NCI-H345 treated with DMSO at 0.1 percent for 48 hours (cell line): ENCODE results near the gene HEMK1.
A peak's percentile ranks its signal among the peaks of the same experiment; 100 is the strongest.

Source experiments
- DNase-seq: peaks from one replicate; lab custom pipeline; 2025; ENCODE audit not compliant: unreplicated experiment; lab: John Stamatoyannopoulos, UW

Gene HEMK1

GRCh38 chr3:50612234-50612882 is 43.0 kb downstream of the HEMK1 start:
- DNase-seq, result no peak

DNA sequence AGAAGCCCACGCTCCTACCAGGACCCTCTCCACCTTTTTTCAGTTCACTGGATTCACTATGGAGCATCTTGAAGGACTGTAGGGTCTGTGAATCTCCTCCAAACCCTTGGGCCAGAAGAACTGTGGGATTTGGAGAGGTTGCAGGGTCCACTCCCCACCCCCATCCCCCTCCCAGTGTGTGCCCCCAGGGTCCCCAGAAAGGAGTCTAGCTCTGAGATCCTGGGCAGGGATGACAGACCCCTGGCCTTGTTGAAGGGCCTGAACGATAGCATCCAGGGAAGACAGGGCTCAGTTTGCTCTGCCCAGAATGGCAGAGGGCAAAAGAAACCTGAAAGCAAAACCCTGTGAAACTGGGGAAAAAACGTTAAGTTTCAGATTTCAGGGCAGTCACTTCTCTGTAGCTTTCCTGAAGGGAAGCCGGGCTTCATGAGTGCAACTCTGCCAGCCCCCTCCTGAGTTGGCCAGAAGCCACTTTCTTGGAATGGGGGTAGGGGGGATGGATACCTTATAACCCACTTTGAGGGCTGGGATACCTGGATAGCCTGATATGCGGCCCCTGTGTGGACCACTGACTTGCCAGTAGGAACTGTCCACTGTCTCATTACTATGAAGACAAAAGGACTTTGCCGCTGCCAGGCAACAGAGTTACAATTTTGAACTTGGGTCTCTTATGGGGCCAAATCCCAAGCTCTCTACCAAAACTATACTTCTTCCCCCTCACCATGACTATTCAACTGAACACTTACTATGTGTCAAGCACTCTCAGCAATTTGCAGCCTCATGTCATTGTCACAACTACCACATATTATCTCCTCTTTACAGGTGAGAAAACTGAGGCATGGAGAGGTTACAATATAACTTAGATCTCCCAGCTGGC is 43.9 kb downstream of the HEMK1 start:
- DNase-seq, result no peak

DNA sequence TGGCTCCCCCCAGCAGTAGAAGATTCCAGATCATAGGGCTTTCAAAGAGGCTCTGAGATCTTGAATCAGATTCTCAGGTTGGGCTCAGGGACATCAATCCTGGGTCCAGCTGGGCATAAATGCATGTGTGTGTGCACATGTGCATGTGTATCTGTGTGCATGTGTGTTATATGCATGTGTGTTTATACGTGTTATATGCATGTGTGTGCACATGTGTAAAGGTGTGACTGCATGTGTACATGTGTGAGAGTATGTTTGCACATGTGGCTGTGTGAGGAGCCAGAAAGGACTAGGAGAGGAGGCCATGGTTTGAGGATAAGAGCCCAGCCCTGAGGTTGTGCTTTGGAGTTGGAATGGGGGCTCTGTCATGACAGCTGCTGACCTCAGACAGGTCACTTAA is 45.9 kb downstream of the HEMK1 start:
- DNase-seq, result no peak

GRCh38 chr3:50616003-50616769 is 46.9 kb downstream of the HEMK1 start:
- DNase-seq, result peak; percentile 76

DNA sequence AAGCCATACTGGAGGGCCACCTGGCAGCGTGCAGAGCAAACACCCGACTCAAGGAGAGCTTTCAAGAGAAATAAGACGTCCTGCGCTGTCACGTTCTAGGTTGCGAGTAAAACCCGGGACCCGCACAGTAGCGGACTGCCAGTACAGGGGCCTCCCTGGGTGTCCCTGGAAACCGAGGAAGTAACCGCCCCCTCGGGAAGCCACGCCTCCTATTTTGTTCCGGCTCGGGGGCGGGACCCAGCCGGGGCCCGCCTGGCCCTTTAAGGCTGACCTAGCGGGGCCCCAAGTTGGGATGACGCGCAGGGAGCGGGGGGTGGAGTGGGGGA is 47.4 kb downstream of the HEMK1 start:
- peak; percentile 53 for DNase-seq

GRCh38 chr3:50617096-50617791 is 47.9 kb downstream of the HEMK1 start, which contains the start of gene MAPKAPK3:
Gene MAPKAPK3 (plus strand): TSS chr3:50617151. CDS start chr3:50617566, 415 bp downstream.
- DNase-seq, result no peak

GRCh38 chr3:50617911-50618481 is 48.7 kb downstream of the HEMK1 start:
- no peak for DNase-seq

- no peak for DNase-seq
These were observed 51.1 kb downstream of the HEMK1 start for GRCh38 chr3:50620420-50620819.

DNA sequence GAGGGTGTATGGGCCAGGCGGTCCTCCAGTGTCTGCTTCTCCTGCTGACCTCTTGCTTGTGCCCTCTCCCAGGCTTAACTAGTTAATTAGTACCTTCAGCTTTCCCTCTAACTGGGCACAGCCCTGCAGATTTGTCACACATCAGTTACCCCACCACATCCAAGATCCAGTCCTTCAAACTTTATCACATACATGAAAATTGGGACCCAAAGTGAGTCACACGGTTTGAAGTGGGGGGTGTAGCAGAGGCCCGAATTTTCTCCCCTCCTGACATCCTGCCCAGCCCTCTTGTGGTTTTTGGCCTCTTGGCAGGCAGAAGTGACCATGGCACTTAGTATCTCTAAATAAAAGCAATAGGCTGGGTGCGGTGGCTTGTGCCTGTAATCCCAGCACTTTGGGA is 51.5 kb downstream of the HEMK1 start:
- no peak for DNase-seq

DNA sequence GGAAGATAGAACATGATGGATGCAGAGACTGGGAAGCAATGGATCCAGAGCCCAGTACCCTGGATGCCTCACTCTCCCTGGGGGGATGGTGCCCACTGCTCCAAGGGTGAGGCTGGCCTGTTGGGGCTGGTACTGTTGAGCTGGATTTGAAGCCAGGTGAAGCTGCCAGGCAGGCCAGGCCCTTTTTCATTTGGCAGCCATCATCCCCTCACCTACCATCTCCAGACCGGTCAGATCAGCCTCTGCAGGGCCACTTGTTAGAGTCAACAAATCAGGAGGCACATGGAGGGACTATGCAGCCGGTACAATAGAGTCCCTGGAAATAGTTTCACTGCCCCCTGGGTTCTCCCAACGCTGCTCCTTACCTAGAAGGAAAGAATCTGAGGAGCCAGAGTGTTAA is 53.6 kb downstream of the HEMK1 start:
- no peak for DNase-seq

DNA sequence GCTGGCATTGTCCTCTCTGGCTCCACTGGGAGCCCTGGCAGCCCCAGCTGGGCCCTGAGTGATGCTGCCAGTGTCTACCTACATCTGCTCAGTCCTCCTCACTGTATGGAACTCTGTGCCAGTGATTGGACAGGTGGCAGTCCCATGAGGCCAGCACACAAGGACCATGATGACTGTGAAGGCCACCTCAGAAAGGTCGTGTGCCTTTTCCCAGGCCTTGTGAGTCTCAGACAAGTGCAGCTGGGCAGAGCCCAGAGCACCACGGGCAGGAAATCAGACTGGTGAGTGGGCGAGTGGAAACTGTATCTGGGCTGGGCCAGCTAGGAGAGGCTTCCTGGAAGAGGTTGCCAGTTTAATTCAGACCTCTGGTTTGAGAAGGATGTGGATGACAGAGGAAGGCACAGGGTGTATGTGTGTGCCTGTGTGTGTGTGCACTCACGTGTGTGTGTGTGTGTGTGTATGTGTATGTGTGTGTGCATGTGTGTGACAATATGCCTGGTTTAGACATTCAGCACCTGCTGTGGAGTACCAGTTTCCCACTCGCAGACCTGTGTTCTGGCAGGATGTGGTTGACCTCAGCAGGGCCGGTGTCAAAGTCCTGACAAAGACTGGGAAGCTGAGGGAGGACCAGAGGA is 54.6 kb downstream of the HEMK1 start:
- no peak for DNase-seq

- DNase-seq, result no peak
These were observed 55.3 kb downstream of the HEMK1 start for GRCh38 chr3:50624634-50625033.

DNA sequence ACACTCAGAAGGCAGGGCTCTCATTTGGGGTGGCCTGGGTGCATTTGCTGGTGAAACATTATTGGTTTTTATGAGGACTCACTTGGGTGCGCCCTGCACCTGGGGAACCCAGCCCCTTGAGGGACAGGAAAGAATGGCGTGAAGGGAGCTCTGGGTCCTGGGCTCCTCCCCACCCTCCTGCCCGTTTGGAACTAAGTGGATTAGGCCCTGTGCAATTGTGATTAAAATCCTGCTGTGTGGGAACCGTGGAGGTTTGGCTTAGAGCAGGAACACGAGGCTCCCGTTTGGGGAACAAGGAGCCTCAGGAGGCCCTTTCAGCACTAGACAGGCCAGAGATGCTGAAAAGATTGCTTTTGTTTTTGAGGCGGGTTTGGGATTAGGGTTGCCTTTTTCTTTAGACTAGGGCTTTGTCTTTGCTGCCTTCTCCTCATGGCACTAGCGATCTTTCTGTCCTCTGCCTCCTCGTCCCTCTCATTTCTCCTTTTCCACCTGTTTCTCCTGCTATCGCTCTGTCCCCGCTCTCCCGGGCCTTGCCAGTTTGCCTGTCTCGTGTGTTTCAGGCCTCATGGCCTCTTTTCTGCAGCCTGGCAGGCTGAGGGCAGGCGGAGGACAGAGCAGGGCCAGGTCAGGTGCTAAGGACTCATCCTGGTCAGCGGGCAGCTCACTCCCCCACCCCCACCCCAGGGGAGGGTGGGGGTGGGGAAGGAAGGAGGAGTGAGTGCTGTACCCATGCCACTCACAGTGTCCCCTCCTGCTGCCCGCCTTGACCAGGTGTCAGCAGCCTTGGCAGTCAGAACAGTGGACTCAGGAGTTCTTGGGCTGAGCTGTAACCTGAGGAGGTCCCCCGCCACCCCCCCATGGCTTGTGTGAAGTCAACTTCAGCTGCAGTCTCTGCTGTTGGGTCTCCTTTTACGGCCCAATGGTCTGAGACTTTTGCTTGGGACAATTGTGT is 56.2 kb downstream of the HEMK1 start:
- no peak for DNase-seq

DNA sequence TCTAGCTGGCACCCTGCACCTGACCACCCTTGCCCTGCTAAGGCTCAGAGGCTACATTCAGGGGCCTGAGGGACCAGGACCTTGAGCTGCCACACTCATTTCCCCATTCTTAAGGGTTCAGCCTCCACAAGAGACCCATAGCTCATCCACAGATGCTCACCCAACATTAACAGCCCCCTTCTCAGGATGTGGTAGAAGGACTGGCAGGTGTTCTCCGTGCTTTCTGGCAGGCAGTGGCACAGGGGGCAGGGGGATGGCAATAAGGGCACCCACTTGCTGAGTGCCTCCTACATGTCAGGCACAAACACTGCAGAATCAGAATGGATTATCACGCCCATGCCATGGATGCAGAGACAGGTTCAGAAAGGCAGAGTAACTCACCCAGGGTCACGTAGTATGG is 57.1 kb downstream of the HEMK1 start:
- DNase-seq, result no peak

DNA sequence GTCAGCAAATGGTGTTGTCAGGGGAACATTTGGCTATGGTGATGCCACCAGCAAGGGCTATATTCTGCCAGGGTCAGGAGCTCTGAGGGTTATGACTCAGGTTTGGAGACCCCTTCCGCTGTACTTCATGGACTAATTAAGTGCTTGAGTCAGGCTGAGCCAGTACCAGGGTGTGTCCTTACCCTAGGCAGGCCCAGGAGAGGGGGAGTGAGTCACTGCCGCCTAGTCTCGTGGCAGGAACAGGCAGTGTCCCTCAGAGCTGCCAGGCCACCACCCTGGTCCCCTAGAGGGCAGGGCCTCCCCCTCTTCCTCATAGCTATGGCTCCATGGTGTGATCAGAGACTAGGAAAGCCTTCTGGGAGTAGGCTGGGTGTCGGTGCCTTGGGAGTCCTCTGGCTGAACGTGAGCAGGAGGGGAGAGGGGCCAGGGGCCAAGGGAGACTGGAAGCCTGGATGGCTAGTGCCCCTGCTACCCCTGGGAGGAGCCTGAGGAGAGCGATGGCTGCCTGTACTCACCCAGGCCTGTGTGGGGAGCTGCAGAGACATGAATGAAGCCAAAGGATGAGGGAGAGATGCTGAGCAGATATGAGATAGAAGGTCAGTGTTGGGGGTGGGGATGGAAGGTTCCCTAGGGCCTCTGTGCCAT is 58.2 kb downstream of the HEMK1 start:
- no peak for DNase-seq

- DNase-seq, result no peak
These were observed 59.3 kb downstream of the HEMK1 start for GRCh38 chr3:50628601-50629000.

DNA sequence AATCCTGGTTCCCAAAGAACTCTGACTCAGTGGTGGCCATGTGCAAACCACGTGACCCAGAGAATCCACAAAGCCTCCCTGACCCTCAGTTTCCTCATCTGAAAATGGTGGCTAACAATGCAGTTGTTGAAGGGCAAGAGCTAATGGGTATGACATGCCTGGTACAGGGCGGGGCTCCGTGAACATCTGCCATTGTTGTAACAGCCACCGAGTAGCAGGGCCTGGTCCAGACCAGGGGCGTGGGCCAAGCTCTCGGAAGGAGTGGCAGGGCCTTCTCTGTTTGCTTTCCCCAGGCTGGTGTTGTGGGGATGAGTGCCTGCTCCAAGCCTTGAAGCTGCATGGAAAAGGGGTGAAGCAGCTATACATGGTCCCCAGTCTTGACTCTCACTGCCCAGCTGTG is 61.1 kb downstream of the HEMK1 start:
- DNase-seq, result no peak

DNA sequence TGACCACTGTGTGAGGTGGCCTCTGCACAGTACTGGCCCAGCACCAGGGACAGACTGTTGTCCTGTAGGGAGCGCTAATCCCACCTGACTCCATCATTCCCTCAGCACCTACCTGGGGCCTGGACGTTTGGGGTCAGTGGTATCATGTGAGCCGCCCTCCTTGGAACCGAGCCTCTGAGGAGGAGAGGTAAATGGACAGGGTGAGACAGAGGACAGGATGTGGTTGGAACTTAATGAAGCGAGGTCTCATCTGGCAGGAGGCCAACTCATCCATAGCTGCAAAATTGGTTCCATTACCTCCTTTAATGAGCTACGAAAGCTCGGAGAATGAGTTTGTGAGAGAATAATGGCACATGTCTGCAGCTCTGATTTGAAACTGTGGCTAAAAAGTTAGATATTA is 61.6 kb downstream of the HEMK1 start:
- no peak for DNase-seq

GRCh38 chr3:50632450-50632849 is 63.1 kb downstream of the HEMK1 start:
- no peak for DNase-seq
